ENCODE data around the gene PLEKHN1.

- TF ChIP-seq CTCF (IDR thresholded peaks at IDR 0.05) (no peak), POLR2AphosphoS5 (IDR thresholded peaks at IDR 0.05) (no peak), POLR2A (IDR thresholded peaks at IDR 0.05) (no peak)
Observed at GRCh38 chr1:924656-925560, 41.4 kb upstream of the PLEKHN1 start.
